ENCODE data around the gene COL4A3. TPM values are rescaled to one million over a fixed set of nuclear protein-coding genes. Genes with fewer than 3 reads are reported as not detected.

Gene COL4A3
- total RNA-seq, 6 experiments from 2014 or later: not detected

GRCh38 chr2:227311861-227312506 is 147.6 kb downstream of the COL4A3 start:
- Mint-ChIP-seq H3K27ac (no peak overlapping the region), H3K4me1 (ENCODE audit: low read depth) (no peaks in the 10 kb centered on the region), H3K36me3 (ENCODE audit: low read depth) (no peaks in the 10 kb centered on the region), H3K9me3 (no peaks in the 10 kb centered on the region), H3K4me3 (no peak overlapping the region), H3K27me3 (ENCODE audit: insufficient read depth) (0 out of 2 replicates have a peak, but pooled peaks cover under 1% of the 10 kb centered on the region)
- DNase-seq: no peak
- TF ChIP-seq, protein P1, sequence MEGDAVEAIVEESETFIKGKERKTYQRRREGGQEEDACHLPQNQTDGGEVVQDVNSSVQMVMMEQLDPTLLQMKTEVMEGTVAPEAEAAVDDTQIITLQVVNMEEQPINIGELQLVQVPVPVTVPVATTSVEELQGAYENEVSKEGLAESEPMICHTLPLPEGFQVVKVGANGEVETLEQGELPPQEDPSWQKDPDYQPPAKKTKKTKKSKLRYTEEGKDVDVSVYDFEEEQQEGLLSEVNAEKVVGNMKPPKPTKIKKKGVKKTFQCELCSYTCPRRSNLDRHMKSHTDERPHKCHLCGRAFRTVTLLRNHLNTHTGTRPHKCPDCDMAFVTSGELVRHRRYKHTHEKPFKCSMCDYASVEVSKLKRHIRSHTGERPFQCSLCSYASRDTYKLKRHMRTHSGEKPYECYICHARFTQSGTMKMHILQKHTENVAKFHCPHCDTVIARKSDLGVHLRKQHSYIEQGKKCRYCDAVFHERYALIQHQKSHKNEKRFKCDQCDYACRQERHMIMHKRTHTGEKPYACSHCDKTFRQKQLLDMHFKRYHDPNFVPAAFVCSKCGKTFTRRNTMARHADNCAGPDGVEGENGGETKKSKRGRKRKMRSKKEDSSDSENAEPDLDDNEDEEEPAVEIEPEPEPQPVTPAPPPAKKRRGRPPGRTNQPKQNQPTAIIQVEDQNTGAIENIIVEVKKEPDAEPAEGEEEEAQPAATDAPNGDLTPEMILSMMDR (IDR thresholded peaks at IDR 0.05): no peak

DNA sequence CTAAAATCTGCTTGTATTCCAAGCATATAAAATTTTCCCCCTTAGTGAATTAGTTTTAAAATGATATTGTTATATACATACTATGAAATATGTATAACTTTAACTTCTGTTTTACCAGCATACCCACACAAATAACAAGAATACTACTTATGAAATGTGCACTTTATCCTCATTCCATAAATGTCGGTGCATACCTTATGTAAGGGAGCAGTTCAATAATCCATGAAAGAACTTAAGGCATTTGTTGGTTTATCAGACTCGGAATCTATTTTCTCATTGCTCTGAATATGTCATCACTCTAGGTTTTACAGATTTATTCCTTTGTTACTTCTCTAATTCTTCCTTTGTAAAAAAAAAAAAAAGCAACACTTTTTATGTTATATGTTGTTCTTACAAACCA is 148.2 kb downstream of the COL4A3 start:
- Mint-ChIP-seq H3K27ac (no peak overlapping the region), H3K4me1 (ENCODE audit: low read depth) (no peaks in the 10 kb centered on the region), H3K9me3 (no peaks in the 10 kb centered on the region), H3K27me3 (ENCODE audit: insufficient read depth) (0 out of 2 replicates have a peak, but pooled peaks cover 2% of the 10 kb centered on the region), H3K4me3 (no peak overlapping the region), H3K36me3 (ENCODE audit: low read depth) (no peaks in the 10 kb centered on the region)
- DNase-seq: no peak
- TF ChIP-seq, protein P1 (IDR thresholded peaks at IDR 0.05): no peak

DNA sequence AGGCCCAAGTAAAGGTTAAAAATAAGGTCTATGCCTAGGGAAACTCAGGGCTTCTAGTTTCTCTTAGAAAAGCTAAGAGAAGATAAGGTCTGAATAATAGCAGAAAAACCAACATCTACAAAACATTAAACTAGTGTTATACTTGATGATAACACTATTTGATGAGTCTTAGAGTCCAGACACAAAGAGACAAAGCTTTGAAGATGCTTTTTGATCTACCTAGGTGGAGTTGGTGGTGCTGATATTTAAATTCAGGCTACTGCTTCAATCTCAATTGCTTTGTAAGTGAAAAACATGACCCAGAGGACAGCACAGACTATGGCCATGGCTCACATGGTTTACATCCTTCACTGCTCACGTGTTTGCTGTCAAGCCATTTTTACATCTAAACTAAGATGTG is 148.9 kb downstream of the COL4A3 start:
- DNase-seq: no peak
- Mint-ChIP-seq H3K4me1 (ENCODE audit: low read depth) (no peaks in the 10 kb centered on the region), H3K27me3 (ENCODE audit: insufficient read depth) (0 out of 2 replicates have a peak, but pooled peaks cover 2% of the 10 kb centered on the region), H3K4me3 (no peak overlapping the region), H3K27ac (no peak overlapping the region), H3K9me3 (no peaks in the 10 kb centered on the region), H3K36me3 (ENCODE audit: low read depth) (no peaks in the 10 kb centered on the region)
- TF ChIP-seq, protein P1 (IDR thresholded peaks at IDR 0.05): no peak

GRCh38 chr2:227317834-227318233 is 153.4 kb downstream of the COL4A3 start:
- no peak for DNase-seq
- Mint-ChIP-seq H3K27me3 (ENCODE audit: insufficient read depth) (0 out of 2 replicates have a peak, but pooled peaks cover 2% of the 10 kb centered on the region), H3K36me3 (ENCODE audit: low read depth) (peaks cover 14% of the 10 kb centered on the region; the same call in 1 of the 2 replicates), H3K27ac (no peak overlapping the region), H3K4me1 (ENCODE audit: low read depth) (no peaks in the 10 kb centered on the region), H3K9me3 (peaks cover 6% of the 10 kb centered on the region; the same call in 1 of the 2 replicates), H3K4me3 (no peak overlapping the region)
- TF ChIP-seq, protein P1 (IDR thresholded peaks at IDR 0.05): no peak

- H3K36me3 Mint-ChIP-seq (ENCODE audit: low read depth): peaks cover 16% of the 10 kb centered on the region; the same call in 1 of the 2 replicates
- H3K27ac Mint-ChIP-seq: no peak overlapping the region
- no peak overlapping the region for H3K4me3 Mint-ChIP-seq
- DNase-seq: no peak
- H3K9me3 Mint-ChIP-seq: peaks cover 6% of the 10 kb centered on the region; the same call in 1 of the 2 replicates
- H3K4me1 Mint-ChIP-seq (ENCODE audit: low read depth): peaks cover 8% of the 10 kb centered on the region; the same call in 1 of the 2 replicates
- TF ChIP-seq, protein P1 (IDR thresholded peaks at IDR 0.05): no peak
- H3K27me3 Mint-ChIP-seq (ENCODE audit: insufficient read depth): 0 out of 2 replicates have a peak, but pooled peaks cover 2% of the 10 kb centered on the region
These were observed 156.1 kb downstream of the COL4A3 start for GRCh38 chr2:227320305-227321094.

Data from HFFc6 (cell line).